GM12878 (cell line): ENCODE measurements around the gene CCN2. TPM values are rescaled to one million over a fixed set of nuclear protein-coding genes. Genes with fewer than 3 reads are reported as not detected.

Experiments used
- BCL11A ChIP-seq: IDR thresholded peaks from 2 replicates; pipeline ENCODE4 v1.6.1; 2011; ENCODE audit warnings: low read depth, low read length
- BHLHE40 ChIP-seq, 2 experiments: fragments of 450-650 bp in 1 of 2; IDR thresholded peaks; 2 replicates each; pipeline ENCODE4 v1.6.1; 2011 to 2017; ENCODE audit warnings: low read depth in 2 of 2, borderline replicate concordance in 1 of 2, improper control_type of control experiment in 1 of 2, low read length in 1 of 2, mild to moderate bottlenecking in 1 of 2
- GABPA ChIP-seq: IDR thresholded peaks from 2 replicates; pipeline ENCODE4 v1.6.1; 2014; ENCODE audit warnings: antibody characterized with exemption, low read depth, mild to moderate bottlenecking, inconsistent platforms
- TBL1XR1 ChIP-seq: IDR thresholded peaks from 2 replicates; pipeline ENCODE4 v1.6.1; 2012; ENCODE audit warnings: low read depth, low read length, improper control_type of control experiment
- TCF12 ChIP-seq: IDR thresholded peaks from 2 replicates; pipeline ENCODE4 v1.6.1; 2011; ENCODE audit warnings: low read depth, mild to moderate bottlenecking, low read length
- ZNF217 ChIP-seq: fragments of 450-650 bp; IDR thresholded peaks from 2 replicates; pipeline ENCODE4 v1.6.1; 2017; ENCODE audit warnings: antibody characterized with exemption, mild to moderate bottlenecking
- polyA plus RNA-seq, 11 experiments: library from polyadenylated mRNA; depleted of rRNA in 4 of 11; unstranded in 6 of 11; stranded (reverse) in 5 of 11; fragments of >200 nt; fragmentation: Nextera tagmentation in 4 of 11; fragmentation: Illumina TruSeq in 1 of 11; extraction: Ambion mirVana in 4 of 11; extraction: Trizol in 1 of 11; gene quantifications; 1 replicate in 1 of 11; 2 replicates in 10 of 11; pipeline versions ENCODE4 v1.2.1 to v1.2.3, GENCODE V29; 2011 to 2016; ENCODE audit warnings: inconsistent platforms in 2 of 11, missing spikeins in 2 of 11, low read depth in 1 of 11
- total RNA-seq, 4 experiments: library from RNA; depleted of rRNA in 3 of 4; stranded (reverse); fragments of >200 nt in 3 of 4; fragmentation: Illumina TruSeq in 1 of 4; extraction: Trizol in 1 of 4; gene quantifications; 2 replicates each; pipeline versions ENCODE4 v1.2.1 to v1.2.3, GENCODE V29; 2013 to 2021
- TF ChIP-seq, protein P1 (sequence below): fragments of 150-350 bp; IDR thresholded peaks from 2 replicates; pipeline ENCODE4 v1.6.1; 2014; ENCODE audit warnings: mild to moderate bottlenecking, low read depth, low read length
- TF ChIP-seq, protein P2 (sequence below): fragments of 450-650 bp; IDR thresholded peaks from 2 replicates; pipeline ENCODE4 v1.6.1; 2016; ENCODE audit warnings: mild to moderate bottlenecking
- TF ChIP-seq, protein P3 (sequence below): fragments of 450-650 bp; IDR thresholded peaks from 2 replicates; pipeline ENCODE4 v1.6.1; 2017; ENCODE audit warnings: borderline replicate concordance

Gene CCN2
- total and polyA plus RNA-seq, 10 of the 15 experiments (the other 5 are each of a cell fraction or from before 2014, with no cell fraction given), result 0.26 to 0.62 (median 0.44) TPM; not detected in 7

DNA sequence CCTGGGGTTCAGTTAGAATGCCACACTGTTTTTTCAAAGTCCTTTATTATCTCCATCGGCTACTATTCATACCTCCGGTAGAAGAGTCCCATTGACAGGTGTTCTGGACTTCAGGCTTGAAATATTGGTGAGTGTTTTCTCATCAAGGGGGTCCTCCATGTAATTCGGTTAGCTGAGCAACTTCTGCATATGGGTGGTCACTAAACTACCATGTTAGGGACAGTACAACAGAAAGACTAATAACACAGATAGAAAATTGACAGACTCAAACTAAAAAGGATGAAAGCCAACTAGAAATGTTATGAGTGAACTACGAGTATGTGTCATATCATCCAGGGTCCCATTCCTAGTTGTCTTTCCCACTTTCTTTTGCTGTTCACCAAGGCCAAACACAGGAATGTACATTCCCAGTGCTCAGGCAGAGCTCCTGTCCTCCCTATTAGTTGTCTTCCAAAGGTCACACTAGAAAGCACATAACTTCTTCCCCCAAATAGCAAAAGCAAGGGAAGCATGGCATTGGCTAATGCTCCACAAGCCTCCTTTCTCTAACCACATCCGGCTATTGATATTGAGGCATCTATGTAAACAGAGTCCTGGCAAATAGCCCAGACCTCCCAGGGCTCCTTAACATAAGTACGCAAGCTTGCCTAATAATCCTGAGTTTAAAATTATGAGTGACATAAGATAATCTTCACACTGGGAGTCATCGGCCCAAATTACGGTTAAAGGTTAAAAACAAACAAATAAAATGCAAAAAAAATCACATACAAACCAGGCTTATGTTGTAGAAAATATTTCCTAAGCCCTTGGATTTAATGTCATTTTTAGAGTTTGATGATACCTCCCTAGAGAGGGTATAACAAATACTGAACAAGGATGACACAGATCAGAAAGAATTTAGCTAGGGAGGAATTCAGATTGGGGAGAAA lies 13.2 kb downstream of the CCN2 start (continued):
- TF ChIP-seq TBL1XR1, result no peak
- no peak for TF ChIP-seq BCL11A
- TF ChIP-seq BHLHE40 (IDR thresholded peaks at IDR 0.05; ENCODE audit: borderline replicate concordance in 1 of 2, low read depth in 2 of 2, low read length in 1 of 2), result no peak
- no peak for TF ChIP-seq GABPA
- no peak for TF ChIP-seq TCF12
- TF ChIP-seq ZNF217, result no peak
- TF ChIP-seq, protein P1, sequence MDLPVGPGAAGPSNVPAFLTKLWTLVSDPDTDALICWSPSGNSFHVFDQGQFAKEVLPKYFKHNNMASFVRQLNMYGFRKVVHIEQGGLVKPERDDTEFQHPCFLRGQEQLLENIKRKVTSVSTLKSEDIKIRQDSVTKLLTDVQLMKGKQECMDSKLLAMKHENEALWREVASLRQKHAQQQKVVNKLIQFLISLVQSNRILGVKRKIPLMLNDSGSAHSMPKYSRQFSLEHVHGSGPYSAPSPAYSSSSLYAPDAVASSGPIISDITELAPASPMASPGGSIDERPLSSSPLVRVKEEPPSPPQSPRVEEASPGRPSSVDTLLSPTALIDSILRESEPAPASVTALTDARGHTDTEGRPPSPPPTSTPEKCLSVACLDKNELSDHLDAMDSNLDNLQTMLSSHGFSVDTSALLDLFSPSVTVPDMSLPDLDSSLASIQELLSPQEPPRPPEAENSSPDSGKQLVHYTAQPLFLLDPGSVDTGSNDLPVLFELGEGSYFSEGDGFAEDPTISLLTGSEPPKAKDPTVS, result no peak
- TF ChIP-seq, protein P2, sequence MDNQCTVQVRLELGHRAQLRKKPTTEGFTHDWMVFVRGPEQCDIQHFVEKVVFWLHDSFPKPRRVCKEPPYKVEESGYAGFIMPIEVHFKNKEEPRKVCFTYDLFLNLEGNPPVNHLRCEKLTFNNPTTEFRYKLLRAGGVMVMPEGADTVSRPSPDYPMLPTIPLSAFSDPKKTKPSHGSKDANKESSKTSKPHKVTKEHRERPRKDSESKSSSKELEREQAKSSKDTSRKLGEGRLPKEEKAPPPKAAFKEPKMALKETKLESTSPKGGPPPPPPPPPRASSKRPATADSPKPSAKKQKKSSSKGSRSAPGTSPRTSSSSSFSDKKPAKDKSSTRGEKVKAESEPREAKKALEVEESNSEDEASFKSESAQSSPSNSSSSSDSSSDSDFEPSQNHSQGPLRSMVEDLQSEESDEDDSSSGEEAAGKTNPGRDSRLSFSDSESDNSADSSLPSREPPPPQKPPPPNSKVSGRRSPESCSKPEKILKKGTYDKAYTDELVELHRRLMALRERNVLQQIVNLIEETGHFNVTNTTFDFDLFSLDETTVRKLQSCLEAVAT, result no peak
- TF ChIP-seq, protein P3, sequence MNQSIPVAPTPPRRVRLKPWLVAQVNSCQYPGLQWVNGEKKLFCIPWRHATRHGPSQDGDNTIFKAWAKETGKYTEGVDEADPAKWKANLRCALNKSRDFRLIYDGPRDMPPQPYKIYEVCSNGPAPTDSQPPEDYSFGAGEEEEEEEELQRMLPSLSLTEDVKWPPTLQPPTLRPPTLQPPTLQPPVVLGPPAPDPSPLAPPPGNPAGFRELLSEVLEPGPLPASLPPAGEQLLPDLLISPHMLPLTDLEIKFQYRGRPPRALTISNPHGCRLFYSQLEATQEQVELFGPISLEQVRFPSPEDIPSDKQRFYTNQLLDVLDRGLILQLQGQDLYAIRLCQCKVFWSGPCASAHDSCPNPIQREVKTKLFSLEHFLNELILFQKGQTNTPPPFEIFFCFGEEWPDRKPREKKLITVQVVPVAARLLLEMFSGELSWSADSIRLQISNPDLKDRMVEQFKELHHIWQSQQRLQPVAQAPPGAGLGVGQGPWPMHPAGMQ, result no peak
